T-helper 1 cell treated with Interleukin-12 subunit alpha and Interleukin-12 subunit beta and Interleukin-4 antibody, amounts not matched to agents 30 ng/mL and 1 ng/mL, for 36 hours (primary cell): ENCODE data around the gene SUN5. TPM values are rescaled to one million over a fixed set of nuclear protein-coding genes. Genes with fewer than 3 reads are reported as not detected.

Experiments used
- total RNA-seq: library from RNA; stranded (reverse); gene quantifications from 2 replicates; pipeline ENCODE4 v1.2.3, GENCODE V29; 2022

The SUN5 gene
- total RNA-seq, 1 donor from 2014 or later: not detected

Other genes starting within 250 kb of the SUN5 start
- 1.5 and 2.0 TPM in 2 replicates for gene DNMT3B, start 242.0 kb downstream of the SUN5 start, total RNA-seq
- gene MAPRE1, start 184.5 kb downstream of the SUN5 start, total RNA-seq: 133 and 136 TPM in 2 replicates
- gene EFCAB8, start 145.5 kb downstream of the SUN5 start, total RNA-seq: 0.73 and 0.96 TPM in 2 replicates
- gene BPIFB2, start 3.3 kb upstream of the SUN5 start, total RNA-seq: not detected in 2 replicates
- not detected in 2 replicates for gene BPIFB6, start 27.2 kb upstream of the SUN5 start, total RNA-seq
- gene BPIFB3, start 49.5 kb upstream of the SUN5 start, total RNA-seq: not detected in 2 replicates
- gene BPIFB4, start 75.2 kb upstream of the SUN5 start, total RNA-seq: not detected in 2 replicates
- gene BPIFA2, start 163.7 kb upstream of the SUN5 start, total RNA-seq: not detected in 2 replicates
- gene BPIFA3, start 212.9 kb upstream of the SUN5 start, total RNA-seq: not detected in 2 replicates
- gene BPIFA1, start 231.6 kb upstream of the SUN5 start, total RNA-seq: not detected in 2 replicates